HG03045 (cell line): ENCODE results near the gene COTL1.

Source experiments
- ATAC-seq: cut with Tn5 transposase; IDR thresholded peaks from one replicate; pipeline ENCODE4 v1.9.1; 2021; ENCODE audit warnings: mild to moderate bottlenecking, moderate library complexity; ENCODE audit not compliant: unreplicated experiment

COTL1 gene

GRCh38 chr16:84555418-84556196 is 62.3 kb downstream of the COTL1 start:
- no peak for ATAC-seq

GRCh38 chr16:84554627-84555328 is 63.1 kb downstream of the COTL1 start:
- ATAC-seq, result no peak

- no peak for ATAC-seq
These were observed 63.9 kb downstream of the COTL1 start for GRCh38 chr16:84553873-84554399.

- no peak for ATAC-seq
These were observed 65.7 kb downstream of the COTL1 start for GRCh38 chr16:84552135-84552534.

- no peak for ATAC-seq
These were observed 67.8 kb downstream of the COTL1 start for GRCh38 chr16:84550096-84550495.

GRCh38 chr16:84548971-84549844 is 68.7 kb downstream of the COTL1 start:
- ATAC-seq, result no peak

GRCh38 chr16:84548508-84548907 is 69.4 kb downstream of the COTL1 start:
- ATAC-seq, result no peak

GRCh38 chr16:84547546-84548061 is 70.3 kb downstream of the COTL1 start:
- ATAC-seq, result no peak

- ATAC-seq, result no peak
These were observed 71.0 kb downstream of the COTL1 start for GRCh38 chr16:84546669-84547545.

GRCh38 chr16:84545114-84545737 is 72.7 kb downstream of the COTL1 start:
- no peak for ATAC-seq

GRCh38 chr16:84544031-84544773 is 73.7 kb downstream of the COTL1 start:
- no peak for ATAC-seq

GRCh38 chr16:84543253-84543652 is 74.6 kb downstream of the COTL1 start:
- no peak for ATAC-seq

- no peak for ATAC-seq
These were observed 75.7 kb downstream of the COTL1 start for GRCh38 chr16:84541999-84542817.

- ATAC-seq, result no peak
These were observed 77.7 kb downstream of the COTL1 start for GRCh38 chr16:84540194-84540593.

- ATAC-seq, result no peak
These were observed 79.5 kb downstream of the COTL1 start for GRCh38 chr16:84538222-84538840.

GRCh38 chr16:84537491-84538151 is 80.3 kb downstream of the COTL1 start:
- no peak for ATAC-seq

- ATAC-seq, result no peak
These were observed 82.0 kb downstream of the COTL1 start for GRCh38 chr16:84535851-84536250.
